ENCODE results near the gene SDK1.
"Not testable (repeated sequence)": the region's sequence is repeated elsewhere in the genome, so short reads cannot be mapped to it uniquely, and the experiment has no call there.

The SDK1 gene

DNA sequence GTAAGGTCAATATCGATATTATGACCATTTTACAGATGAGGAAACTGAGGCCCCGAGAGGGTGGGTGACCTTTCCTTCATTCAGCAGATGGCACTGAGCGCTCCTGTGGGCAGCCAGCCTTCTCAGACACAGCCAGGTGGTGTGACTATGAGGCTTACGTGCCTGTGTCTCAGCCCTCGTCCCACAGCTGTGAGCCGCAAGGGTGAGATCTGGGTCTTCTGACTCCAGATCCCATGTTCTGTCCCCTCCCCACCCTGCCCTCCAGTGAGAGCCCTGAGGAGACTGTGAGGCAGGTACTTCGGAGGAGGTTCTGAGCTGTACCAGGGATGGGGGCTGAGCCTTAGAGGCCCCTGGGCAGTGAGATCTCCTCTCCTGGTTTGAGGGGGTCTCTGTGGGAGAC is 767.2 kb downstream of the SDK1 start:
- DNase-seq: no peak

DNA sequence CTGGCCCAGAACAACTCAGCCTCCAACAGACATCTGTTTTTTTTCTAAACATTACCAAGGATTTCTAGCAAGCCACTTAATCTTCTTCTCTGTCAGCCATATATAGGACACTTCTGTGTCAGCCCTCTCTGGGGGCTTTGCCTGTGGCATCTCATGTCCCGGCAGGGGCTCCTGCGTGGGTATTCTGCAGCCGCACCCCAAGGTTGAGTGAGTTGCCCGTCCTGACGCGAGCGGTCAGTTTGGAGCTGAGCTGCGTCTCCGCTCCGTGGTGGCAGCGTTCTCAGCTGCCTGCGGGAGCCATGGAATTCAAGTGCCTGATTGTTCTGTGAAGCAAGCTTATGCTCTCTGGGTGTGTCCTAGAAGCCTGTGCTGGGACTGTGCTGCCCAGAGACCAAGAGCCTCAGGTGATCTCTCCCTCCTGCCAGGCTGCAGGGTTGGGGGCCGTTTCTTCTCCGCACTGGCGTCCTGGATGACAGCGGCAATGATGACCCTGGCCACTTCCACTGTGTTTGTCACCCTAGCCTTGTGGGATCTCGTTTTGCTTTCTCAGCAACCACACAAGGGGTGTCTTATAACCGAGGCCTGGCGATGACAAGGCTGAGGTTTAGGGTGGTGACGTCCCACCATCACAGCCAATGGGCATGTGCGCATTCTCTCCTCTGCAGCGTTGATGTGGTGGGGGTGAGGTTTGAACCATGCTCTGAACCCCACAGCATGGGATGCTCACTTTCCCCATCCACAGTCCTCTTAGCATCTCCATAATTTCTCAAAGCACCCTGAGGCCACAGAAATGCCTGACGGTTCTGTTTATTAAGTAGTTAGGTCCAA is 768.4 kb downstream of the SDK1 start:
- no peak for DNase-seq

DNA sequence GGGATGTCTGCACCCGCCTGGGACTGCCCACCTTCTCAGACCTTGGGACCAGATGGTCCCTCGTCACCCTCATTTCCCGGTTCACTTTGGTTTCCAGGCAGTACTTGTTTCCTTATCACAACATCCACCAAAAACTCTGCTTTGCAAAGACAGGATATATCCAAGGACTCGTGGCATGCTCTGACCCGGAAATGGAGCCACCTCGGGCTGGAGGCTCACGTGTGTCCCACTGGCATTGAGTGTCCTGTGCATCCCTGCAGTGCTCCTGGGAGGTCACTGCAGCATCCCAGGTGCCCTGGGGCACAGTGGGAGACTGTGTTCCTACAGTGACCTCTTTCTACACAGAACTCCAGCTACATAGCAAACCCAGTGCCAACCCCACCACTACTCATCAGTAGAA is 769.2 kb downstream of the SDK1 start:
- no peak for DNase-seq

DNA sequence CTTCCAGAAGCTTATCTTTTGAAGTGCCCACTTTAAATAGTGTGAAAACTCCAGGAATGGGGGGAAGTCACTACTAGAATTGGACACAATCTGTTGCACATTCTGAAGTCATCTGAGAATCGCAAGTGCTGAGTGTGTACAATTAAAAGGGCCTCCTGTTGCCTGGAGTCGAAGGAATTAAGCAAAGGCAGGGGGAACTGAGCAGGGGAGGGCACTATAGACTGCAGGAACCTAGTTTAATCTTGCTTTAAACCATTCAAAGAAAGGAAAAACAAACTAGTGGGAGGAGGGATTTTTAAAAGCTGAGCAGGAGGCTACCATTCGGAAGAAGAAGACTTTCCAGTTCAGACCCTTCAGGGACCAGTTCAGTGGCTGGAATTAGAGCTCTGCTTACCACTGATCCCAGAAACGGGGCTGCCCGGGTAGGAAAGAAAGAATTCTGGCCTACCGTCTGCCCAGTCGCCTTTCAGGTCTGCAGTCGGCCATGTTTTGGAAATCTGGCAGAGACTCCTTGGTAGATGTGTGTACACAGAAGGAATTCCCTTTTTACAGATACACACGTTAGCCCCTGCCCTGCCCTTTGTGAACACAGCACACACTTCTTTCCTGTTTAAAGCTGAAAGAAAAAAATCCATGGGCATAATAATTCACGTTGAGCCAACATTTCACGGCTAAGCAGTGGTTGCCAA is 770.5 kb downstream of the SDK1 start:
- DNase-seq: no peak

DNA sequence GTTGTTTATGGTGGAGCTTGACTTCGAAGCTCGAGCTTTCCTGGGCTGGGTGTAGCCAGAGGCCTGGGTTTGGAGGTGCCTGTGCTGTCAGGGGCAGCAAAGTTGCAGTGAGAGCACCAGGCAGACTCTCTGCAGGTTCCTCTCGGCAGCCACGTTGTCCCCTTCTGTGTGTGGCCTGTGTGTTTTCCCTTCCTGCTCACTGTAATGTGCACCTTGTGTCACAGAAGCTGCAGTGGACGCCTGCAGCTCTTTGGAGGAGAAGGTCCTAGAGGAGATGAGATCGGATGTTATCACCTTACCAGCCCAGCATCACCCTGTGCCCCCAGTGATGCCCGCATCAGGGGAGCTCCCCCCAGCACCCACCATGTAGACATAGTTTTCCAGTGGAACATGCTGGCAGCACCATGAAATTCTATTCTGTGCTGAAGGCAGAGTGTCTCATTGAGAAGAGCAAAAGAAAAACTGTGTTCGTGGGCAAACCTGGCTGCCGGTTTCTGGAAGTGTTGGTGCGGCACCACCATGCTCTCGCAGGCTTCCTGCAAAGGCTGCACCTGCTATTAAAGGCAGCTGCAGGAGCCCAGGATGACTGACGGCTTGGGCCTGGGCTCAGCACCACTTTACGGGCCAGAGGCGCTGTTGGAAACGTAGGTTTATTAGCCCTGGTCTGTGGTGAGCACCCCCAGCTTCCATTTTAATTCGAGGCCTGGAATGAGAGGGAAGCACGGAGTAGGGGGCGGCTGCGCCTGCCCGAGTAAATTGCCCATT is 771.3 kb downstream of the SDK1 start:
- no peak for DNase-seq

DNA sequence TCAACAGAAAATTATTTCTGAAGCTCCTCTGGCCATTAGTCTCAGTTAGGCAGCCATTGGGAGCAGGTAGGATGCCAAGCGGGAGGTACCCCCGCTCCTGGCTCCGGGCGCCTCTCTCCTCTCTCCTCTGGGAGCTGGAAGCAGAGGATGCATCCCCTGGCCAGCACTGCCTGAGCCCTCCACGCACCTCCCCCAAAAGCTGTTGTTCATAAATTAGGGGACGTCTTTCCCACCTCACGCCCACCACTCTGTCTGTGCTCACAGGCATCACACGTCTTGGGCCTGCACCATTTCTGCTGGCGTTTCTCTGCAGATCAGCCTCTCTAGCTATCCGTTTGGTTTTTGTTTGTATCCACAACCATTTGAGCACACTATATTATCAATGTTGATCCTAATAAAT is 772.0 kb downstream of the SDK1 start:
- DNase-seq: no peak

DNA sequence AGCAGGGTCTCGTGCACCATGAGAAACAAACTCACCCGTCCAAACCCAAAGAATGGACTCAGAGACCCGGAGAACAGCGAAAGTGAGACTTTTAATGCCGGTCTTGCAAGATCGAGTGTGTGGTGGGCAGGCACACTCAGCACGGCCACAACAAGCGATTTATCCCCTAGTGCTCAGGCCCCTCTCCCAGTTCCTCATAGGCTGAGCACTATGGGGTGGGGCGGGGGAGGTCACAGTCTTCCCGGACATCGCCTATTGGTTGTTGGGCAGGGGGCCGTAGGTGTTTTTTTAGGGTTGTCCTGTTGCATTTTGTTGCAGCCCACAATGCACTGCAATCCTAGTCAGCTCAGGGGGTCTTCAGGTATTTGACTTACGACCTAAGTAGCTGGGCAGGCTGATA is 772.7 kb downstream of the SDK1 start:
- DNase-seq: no peak

DNA sequence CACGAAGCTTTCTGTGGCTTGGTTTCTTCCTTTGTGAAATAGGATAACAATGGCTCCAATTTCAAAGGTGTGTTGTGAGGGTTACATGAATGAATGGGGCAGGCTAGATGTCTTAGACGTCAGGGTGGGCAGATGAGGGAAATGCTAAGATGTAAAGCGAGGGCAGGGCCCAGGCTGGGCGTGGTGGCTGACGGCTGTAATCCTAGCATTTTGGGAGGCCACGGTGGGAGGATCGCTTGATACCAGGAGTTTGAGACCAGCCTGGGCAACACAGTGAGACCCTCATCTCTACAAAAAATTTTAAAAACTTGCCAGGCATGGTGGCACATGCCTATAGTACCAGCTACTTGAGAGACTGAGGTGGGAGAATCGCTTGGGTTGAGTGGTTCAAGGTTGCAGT is 773.4 kb downstream of the SDK1 start:
- no peak for DNase-seq

DNA sequence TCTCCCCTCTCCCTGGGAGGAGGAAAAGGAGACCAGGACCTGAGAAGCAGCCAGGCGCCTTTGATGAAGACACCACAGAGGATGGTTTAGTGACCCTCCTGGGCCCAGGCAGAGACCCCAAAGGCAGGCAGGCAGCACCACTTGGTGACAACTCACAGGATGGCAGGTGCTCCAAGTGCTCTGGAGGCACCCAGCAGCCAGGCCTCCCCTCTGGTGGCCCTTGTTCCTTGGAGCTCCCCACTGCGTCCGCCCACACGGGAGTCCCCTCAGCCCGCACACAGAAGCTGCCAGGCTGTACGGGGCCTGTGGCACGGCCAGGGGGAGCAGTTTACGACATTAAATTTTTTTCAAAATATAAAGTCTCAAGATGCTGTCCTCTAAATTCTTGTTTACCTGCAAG is 773.9 kb downstream of the SDK1 start:
- no peak for DNase-seq

DNA sequence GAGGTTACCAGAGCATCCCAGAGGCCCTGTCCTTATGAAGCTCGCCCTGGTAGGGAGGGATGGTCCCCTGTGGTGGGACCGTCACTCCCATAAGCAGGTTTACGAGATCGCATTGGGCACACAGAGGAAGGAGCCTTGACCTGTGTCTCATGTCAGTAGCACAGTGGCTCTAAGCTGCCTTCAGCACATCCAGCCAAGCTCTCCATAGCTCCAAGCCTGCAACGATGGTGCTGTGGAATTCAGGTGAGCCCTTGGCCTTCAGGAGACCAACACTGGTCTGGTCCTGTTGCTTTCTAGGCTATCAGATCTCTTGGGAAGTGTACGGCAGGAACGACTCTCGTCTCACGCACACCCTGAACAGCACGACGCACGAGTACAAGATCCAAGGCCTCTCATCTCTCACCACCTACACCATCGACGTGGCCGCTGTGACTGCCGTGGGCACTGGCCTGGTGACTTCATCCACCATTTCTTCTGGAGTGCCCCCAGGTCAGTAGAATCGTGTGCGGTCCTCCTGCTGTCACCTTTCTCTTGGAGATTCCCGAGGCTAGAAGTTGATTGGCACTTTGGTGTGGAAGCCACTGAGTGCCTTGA is 775.7 kb downstream of the SDK1 start:
- no peak for DNase-seq

DNA sequence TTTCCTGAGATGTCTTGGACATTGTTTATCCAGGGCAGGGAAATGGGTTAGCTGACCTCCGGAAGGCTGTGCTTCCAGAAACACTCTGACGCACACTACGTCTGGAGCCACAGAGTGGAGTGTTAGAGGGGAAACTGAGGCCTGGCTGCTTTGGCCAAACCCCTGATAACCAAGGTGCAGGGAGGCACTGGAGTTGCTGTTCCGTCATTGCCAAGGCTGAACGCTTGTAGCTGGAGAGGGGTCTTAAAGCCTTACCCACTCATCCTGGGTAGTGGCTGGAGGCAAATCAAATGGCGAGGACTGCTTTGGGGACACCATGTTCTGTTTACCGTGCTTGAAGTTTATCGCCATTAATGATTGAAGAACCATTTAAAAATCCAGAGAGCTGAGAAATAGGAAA is 776.9 kb downstream of the SDK1 start:
- DNase-seq: no peak

DNA sequence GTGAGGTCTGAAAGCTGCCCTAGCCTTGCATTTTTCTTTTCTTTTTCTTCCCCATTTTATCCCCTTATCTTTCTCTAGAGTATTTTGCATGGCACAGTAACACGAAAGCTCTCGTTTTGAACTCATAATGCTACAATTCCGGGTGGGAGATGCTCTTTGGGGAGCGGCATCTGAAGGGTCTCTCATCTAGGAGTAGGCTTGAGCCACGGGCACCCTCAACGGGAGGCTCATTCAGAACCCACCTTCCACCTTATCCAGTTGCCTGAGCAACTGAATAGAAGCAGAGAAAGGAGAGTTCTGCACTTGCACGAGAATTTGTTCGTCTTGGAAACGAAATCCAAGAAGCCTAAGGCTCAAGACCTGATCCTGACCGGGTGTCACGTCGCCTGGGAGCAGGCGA is 777.5 kb downstream of the SDK1 start:
- DNase-seq: no peak

DNA sequence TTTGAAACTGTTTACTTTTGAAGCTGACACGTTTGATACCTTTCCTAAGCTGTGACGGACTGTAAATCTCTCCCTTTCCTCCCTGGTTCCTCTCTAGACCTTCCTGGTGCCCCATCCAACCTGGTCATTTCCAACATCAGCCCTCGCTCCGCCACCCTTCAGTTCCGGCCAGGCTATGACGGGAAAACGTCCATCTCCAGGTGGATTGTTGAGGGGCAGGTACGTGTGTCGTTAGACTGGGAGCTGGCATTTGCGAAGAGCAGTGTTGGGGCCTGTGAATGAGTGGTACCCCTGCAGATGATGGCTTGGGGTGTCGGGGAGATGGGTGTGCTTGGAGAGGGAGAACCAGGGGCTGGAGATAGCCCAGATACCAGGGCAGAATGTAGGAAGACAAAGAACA is 778.3 kb downstream of the SDK1 start:
- DNase-seq: no peak

DNA sequence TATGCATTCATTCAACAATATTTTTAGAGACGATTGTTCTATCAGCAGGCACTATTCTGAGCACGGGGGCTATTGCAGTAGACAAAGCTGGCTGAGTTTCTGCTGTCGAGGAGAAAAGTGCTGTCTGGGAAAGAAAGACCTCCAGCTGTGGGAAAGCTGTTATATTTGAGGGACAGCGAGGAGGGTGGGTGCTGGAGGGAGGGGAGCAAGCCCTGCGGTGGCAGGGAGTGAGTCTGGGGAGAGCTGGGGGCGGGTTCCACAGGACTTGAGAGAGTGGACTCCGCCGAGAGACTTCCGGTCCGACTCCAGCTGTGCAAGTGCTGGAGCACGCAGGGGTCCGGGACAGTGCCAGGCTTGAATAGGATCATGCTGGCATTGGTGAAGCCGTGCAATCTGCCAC is 778.9 kb downstream of the SDK1 start:
- DNase-seq: no peak

DNA sequence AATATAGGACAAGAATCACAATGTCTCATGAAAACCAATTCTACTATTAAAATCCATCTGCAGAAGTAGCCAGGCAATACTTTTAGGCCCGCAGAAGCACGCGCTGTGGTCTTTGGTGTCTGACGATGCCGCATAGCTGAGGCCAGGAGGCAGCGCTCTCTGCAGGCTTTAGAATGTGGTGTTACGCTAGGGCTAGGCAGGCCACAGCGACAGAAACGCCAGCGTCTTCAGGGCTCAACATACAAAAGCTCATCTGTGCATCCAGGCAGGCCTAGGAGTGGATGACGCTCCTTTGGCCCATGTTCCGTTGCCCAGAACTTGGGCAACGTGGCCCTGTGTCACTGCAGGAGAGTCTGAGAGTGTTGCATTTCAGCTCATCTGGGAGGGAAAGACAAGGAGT is 779.9 kb downstream of the SDK1 start:
- DNase-seq: no peak

DNA sequence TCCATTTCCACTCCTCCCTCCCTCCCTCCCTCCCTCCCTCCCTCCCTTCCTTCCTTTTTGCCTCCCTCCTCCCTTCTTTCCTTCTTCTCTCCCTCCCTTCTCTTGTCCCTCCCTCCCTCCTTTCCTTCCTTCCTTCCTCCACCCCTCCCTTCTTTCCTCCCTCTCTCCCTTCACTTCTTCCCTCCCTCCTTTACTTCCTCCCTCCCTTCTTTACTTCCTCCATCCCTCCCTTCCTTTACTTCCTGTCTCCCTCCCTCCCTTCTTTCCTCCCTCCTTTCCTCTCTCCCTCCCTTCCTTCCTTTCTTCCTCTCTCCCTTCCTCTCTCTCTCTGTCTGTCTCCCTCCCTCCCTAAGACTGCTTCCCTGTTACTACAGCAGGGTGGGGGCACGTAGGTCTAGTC is 782.5 kb downstream of the SDK1 start:
- DNase-seq: no peak

DNA sequence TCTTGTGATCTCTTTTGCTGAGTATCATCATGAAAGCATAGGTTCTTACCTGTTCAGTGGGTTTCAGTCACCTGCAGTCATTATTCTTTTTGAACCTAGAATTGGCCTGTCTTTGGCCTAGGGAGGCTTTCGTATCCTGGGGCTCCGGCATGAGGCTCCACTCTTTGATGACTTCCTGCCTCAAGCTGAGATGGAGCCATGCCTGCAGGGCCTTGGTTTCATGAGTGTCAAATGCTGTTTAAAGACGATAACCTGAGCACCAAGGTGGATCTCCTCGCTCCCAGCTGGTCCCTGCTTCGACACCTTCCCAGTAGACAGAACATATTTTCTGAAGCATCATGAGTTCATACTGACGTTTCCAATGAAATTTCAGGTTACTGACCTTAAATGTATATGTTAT is 783.2 kb downstream of the SDK1 start:
- no peak for DNase-seq

DNA sequence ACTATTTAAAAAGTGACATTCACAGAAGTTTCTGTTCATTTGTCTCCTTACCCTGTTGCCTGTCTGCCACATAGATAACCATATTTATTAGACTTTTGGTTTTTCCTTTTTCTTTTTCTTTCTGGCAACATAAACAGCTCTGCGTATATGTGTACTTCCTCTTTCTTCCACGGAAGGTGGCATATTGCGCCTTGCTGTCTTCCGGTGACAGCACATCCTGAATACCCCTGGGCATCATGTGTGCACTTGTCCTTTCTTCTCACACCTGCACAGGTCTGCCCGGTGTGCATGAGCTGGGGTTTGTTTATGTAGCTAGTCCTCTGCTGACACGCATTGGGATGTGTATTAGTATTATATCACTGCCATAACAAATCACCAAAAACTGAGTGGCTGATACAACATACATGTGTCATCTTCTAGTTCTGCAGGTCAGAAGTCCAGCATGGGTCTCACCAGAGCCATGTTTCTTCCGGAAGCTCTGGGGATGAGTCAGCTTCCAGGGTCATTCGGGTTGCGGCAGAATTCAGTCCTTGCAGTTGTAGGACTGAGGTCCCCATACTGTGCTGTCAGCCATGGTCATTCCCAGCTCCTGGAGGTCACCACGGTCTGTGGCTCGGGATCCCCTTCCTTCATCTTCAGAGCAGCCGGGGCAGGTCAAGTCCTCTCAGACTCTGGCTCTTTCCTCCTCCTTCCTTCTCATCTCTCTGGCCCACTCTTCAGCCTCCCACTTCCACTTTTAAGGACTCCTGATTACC is 785.1 kb downstream of the SDK1 start:
- no peak for DNase-seq

DNA sequence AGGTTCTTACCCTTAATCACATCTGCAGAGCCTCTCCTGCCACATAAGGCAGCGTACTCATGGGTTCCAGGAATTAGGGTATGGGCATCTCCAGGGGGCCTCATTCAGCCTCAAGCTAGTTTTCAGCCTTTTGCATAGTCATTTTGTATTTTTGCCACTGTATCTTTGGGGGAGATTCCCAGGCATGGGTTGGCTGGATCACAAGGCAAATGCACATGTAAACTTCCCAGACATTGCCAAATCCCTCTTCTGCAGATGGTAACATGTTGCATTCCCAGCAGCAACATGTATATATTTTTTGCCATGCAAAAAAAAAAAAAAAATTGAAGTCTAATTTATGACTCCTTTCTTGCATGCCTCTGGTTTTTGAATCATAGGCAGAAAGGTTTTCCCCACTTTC is 785.7 kb downstream of the SDK1 start:
- DNase-seq: no peak

DNA sequence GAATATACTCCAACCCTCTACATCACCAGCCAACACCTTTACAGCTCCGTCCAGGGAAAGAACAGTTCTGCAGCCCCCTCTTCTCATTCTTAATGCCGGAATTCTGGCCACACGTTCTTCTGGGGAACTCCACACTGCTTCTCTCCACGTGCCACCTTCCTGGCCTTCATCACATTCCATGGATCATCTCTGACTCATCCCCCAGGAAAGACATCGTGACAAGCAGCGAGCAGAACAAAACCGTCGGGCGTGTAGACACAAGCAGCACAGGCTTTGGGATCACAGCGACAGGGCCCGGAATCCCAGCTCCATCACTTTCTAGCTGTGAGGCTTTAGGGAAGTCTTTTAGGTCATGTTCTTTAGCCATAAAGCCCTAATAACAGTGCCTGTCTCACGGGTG is 790.7 kb downstream of the SDK1 start:
- DNase-seq: no peak

DNA sequence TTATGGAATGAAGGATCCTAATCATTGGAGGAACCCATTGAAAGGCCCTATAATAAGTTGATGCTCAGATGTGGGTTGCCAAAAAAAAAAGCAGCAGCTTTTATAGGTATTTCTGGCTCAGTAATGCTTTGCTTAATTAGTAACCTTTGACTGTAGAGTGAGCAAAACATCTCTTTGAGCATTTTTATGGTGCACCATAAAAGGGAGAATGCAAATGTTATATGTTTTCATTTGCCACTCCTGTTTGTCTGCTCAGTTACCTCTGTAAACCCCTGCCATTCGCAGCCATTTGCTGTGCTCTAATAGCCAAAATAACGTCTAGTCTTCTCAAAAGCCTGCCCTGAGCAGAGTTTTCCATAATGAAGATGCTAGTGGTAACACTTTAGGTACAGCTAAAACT is 792.0 kb downstream of the SDK1 start:
- DNase-seq: no peak

DNA sequence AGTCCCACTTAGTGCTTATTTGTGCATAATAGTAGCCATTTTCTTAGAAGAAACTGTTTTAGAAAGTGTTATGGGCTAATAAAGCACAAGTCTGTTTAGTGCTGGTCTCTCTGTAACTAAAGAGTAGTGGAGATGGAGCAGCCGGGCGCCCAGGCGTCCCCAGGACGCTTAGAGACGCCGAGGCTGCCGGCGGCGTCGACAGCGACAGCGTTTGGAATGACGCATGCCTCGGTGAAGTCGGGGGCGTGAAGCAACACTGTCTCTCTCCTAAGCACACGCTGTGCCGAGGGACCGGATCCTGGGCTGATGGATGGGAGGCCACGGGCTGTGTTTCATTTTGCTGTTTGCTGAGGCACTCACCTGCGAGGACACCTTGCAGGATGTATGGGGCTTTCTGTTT is 792.4 kb downstream of the SDK1 start:
- no peak for DNase-seq

DNA sequence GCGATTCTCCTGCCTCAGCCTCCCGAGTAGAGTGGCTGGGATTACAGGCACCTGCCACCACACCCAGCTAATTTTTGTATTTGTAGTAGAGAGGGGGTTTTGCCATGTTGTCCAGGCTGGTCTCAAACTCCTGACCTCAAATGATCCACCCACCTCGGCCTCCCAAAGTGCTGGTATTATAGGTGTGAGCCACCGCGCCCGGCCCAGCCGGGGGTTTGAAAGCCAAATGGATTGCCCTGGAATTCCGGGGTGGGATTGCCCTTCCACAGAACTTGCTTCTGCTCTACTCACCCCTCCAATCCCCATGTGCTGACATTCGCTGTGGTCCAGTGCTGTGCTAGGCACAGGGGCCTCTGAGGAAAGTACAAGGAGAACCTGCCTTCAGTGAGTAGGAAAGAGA is 793.1 kb downstream of the SDK1 start:
- not testable (repeated sequence) for DNase-seq
